DND-41 (cell line): ENCODE data around the gene AGXT.

ENCODE experiments used
- CTCF ChIP-seq: IDR thresholded peaks from 2 replicates; pipeline ENCODE4 v1.5.1; 2012; ENCODE audit warnings: borderline replicate concordance, low read length, moderate library complexity, mild to moderate bottlenecking; ENCODE audit not compliant: poor library complexity, severe bottlenecking; ENCODE audit errors: extremely low read depth
- EZH2 ChIP-seq: IDR thresholded peaks from 3 replicates; pipeline ENCODE4 v1.6.1; 2012; ENCODE audit warnings: borderline replicate concordance, low read depth, mild to moderate bottlenecking, moderate library complexity, low read length, inconsistent platforms; ENCODE audit not compliant: severe bottlenecking

GRCh38 chr2:240922245-240922981 is 53.8 kb downstream of the AGXT start:
- TF ChIP-seq CTCF (no peak), EZH2 (no peak)
